Sigmoid colon (tissue), 7 donors: ENCODE measurements around the gene NFE2L1. TPM values are rescaled to one million over a fixed set of nuclear protein-coding genes. Genes with fewer than 3 reads are reported as not detected.

Experiments used
- DNase-seq: peaks from one replicate; pipeline ENCODE4 v3.0.0-alpha.2; 2019
- H3K27ac ChIP-seq, 4 donors: fragments of 200-600 bp; sonication (generic); one replicate each; pipeline ENCODE4 v1.5.1; 2016 to 2019; ENCODE audit warnings: mild to moderate bottlenecking in 1 of 4
- H3K27me3 ChIP-seq, 3 donors: fragments of 200-600 bp; sonication (generic); one replicate each; pipeline ENCODE4 v1.5.1; 2019; ENCODE audit warnings: mild to moderate bottlenecking in 1 of 3
- H3K36me3 ChIP-seq, 4 donors: fragments of 200-600 bp; sonication (generic); one replicate each; pipeline ENCODE4 v1.5.1; 2016 to 2019
- H3K4me1 ChIP-seq, 4 donors: fragments of 200-600 bp; sonication (generic); one replicate each; pipeline ENCODE4 v1.5.1; 2017 to 2019
- H3K4me3 ChIP-seq, 4 donors: fragments of 200-600 bp; sonication (generic); one replicate each; pipeline ENCODE4 v1.5.1; 2017 to 2019; ENCODE audit warnings: mild to moderate bottlenecking in 2 of 4, moderate library complexity in 1 of 4
- H3K9me3 ChIP-seq, 4 donors: fragments of 200-600 bp in 3 of 4; sonication (generic) in 3 of 4; one replicate each; pipeline versions ENCODE4 v1.5.1 to v1.6.1; 2013 to 2019
- EP300 ChIP-seq, 4 donors: sonication (generic); formaldehyde crosslinking; IDR thresholded peaks; one replicate each; pipeline ENCODE4 v1.6.1; 2017; ENCODE audit warnings: antibody characterized with exemption in 4 of 4
- POLR2A ChIP-seq, 2 donors: fragments of 450-650 bp; IDR thresholded peaks; one replicate each; pipeline ENCODE4 v1.6.1; 2016; ENCODE audit warnings: antibody characterized with exemption in 2 of 2, mild to moderate bottlenecking in 2 of 2, moderate library complexity in 2 of 2
- POLR2AphosphoS5 ChIP-seq, 4 donors: sonication (generic); formaldehyde crosslinking; IDR thresholded peaks; one replicate each; pipeline ENCODE4 v1.6.1; 2017; ENCODE audit warnings: antibody characterized with exemption in 4 of 4
- WGBS, 2 donors: extraction: QIAGEN DNeasy Blood & Tissue Kit; methylation state at CpG; one replicate each; pipeline ENCODE4 v1.1.7; 2013; 5-methylcytosine and 5-hydroxymethylcytosine counted together
- intact Hi-C: fragments of 100-400 bp; cut with DNase I; formaldehyde crosslinking; loops from one replicate; pipeline ENCODE4 v1.15.1; 2023
- polyA plus RNA-seq, 3 donors: library from polyadenylated mRNA; stranded (reverse); fragments of 200-250 nt; gene quantifications; one replicate each; pipeline ENCODE4 v1.2.3, GENCODE V29; 2013
- total RNA-seq, 4 donors: library from RNA; depleted of rRNA; stranded (reverse); fragments of >200 nt; gene quantifications; one replicate each; pipeline ENCODE4 v1.1.0, GENCODE V29; 2016
- TF ChIP-seq, protein P1 (sequence below), 4 experiments: fragments of 450-650 bp in 3 of 4; fragments of 200-600 bp in 1 of 4; IDR thresholded peaks; one replicate each; pipeline ENCODE4 v1.5.1; 2016 to 2019; ENCODE audit warnings: antibody characterized with exemption in 4 of 4, mild to moderate bottlenecking in 3 of 4, moderate library complexity in 2 of 4
- donor health status: healthy with polysubstance abuse.
- donor health status: Bipolar disorder and iron deficiency.
- donor health status: healthy.

Gene NFE2L1
- total and polyA plus RNA-seq, 7 donors, result 44.4 to 174 (median 134) TPM

DNA sequence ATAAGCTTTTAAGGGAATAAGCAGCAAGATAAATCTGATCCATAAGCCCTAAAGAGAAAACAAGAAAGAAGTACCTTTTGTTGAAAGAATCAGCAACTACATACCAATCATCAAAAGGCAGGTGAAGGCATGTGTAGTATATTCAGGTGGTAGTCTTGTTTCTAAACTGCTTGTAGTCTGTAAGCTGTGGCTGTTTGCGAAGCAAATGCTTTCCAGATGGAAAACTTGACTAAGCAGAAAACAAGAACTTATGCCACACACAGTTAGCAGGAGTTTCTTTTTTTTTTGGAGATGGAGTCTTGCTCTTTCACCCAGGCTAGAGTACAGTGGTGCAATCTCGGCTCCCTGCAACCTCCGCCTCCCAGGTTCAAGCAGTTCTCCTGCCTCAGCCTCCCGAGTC is 47.5 kb downstream of the NFE2L1 start:
- Histone ChIP-seq H3K4me3 (no peak overlapping the region), H3K36me3 (peaks cover 0 to 13% (median 1%) of the 10 kb centered on the region in 4 donors), H3K27me3 (no peaks in the 10 kb centered on the region), H3K4me1 (peaks cover 0 to 28% (median 9%) of the 10 kb centered on the region in 4 donors), H3K27ac (no peak overlapping the region), H3K9me3 (no peaks in the 10 kb centered on the region)
- WGBS, 2 donors, result 58 to 83% methylated on average over 4 of the region's 4 CpGs
- no peak for DNase-seq
- no peak for TF ChIP-seq POLR2A (IDR thresholded peaks at IDR 0.05)
- TF ChIP-seq, protein P1, sequence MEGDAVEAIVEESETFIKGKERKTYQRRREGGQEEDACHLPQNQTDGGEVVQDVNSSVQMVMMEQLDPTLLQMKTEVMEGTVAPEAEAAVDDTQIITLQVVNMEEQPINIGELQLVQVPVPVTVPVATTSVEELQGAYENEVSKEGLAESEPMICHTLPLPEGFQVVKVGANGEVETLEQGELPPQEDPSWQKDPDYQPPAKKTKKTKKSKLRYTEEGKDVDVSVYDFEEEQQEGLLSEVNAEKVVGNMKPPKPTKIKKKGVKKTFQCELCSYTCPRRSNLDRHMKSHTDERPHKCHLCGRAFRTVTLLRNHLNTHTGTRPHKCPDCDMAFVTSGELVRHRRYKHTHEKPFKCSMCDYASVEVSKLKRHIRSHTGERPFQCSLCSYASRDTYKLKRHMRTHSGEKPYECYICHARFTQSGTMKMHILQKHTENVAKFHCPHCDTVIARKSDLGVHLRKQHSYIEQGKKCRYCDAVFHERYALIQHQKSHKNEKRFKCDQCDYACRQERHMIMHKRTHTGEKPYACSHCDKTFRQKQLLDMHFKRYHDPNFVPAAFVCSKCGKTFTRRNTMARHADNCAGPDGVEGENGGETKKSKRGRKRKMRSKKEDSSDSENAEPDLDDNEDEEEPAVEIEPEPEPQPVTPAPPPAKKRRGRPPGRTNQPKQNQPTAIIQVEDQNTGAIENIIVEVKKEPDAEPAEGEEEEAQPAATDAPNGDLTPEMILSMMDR (IDR thresholded peaks at IDR 0.05), result no peak
- TF ChIP-seq EP300 (IDR thresholded peaks at IDR 0.05), result no peak
- no peak for TF ChIP-seq POLR2AphosphoS5 (IDR thresholded peaks at IDR 0.05)
- intact Hi-C loops, result no loop called here

DNA sequence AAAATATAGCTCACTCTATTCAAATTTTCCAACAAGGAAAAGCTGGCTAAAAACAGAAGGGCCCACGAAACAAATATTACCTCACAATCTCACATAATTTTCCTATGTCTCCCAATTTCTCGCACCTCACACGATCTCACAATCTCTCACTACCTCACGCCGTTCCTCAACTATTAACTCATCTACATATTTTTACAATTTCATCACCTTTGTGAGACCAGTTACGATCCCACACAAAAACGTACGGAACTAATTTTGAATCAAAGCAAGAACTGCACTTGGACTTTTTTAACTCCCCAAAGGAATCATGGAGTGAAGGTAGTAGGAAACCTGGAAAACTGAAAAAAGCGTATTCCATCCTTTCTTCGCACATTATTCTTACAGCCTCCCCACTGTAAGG is 52.0 kb downstream of the NFE2L1 start:
- 41 to 55% methylated on average over 10 of the region's 10 CpGs for WGBS, 2 donors
- Histone ChIP-seq H3K27me3 (no peaks in the 10 kb centered on the region), H3K4me1 (peaks cover 0 to 28% (median 9%) of the 10 kb centered on the region in 4 donors), H3K9me3 (no peaks in the 10 kb centered on the region), H3K36me3 (no peaks in the 10 kb centered on the region), H3K27ac (peak overlapping the region; percentile 94 to 98 (median 95)), H3K4me3 (peak overlapping the region; percentile 81 to 100 (median 94))
- intact Hi-C loops, result loop anchor here (2.0 kb wide), 1 partner anchor 75 kb away; no protein-coding TSS in a partner anchor
- peak; percentile 4 for DNase-seq
- TF ChIP-seq, protein P1 (IDR thresholded peaks at IDR 0.05), result no peak
- no peak for TF ChIP-seq POLR2AphosphoS5 (IDR thresholded peaks at IDR 0.05)
- TF ChIP-seq EP300 (IDR thresholded peaks at IDR 0.05), result no peak
- TF ChIP-seq POLR2A (IDR thresholded peaks at IDR 0.05), result no peak

DNA sequence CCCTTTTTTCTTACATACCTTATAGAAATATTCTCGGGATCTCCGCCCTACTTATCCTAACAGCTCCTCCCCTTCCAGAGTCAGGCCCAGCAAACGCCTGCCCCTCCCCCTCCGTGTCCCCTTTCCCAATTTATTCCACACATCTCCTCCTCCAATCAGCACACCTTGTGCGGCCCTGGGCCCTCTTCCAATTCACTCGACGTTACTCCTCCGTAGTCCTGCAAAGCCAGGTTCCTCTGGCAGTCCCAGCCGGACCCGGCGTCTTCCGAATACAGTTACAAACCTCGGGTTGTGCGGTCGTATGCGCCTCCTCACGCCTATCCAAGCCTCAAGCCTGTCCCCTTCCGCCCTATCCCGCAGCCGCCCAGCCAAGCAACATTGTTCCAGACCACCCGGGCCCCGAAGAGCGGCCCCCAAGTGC is 52.4 kb downstream of the NFE2L1 start:
- Histone ChIP-seq H3K4me1 (peaks cover 0 to 28% (median 9%) of the 10 kb centered on the region in 4 donors), H3K27ac (peak overlapping the region; percentile 94 to 98 (median 95)), H3K4me3 (peak overlapping the region; percentile 81 to 100 (median 94)), H3K9me3 (no peaks in the 10 kb centered on the region), H3K27me3 (no peaks in the 10 kb centered on the region), H3K36me3 (no peaks in the 10 kb centered on the region)
- WGBS, 2 donors, result 1 to 2% methylated on average over 23 of the region's 23 CpGs
- intact Hi-C loops, result loop anchor here (2.0 kb wide), 1 partner anchor 76 kb away; no protein-coding TSS in a partner anchor
- TF ChIP-seq POLR2AphosphoS5 (IDR thresholded peaks at IDR 0.05), result no peak
- TF ChIP-seq EP300 (IDR thresholded peaks at IDR 0.05), result no peak
- no peak for TF ChIP-seq POLR2A (IDR thresholded peaks at IDR 0.05)
- TF ChIP-seq, protein P1 (IDR thresholded peaks at IDR 0.05), result no peak
- peak; percentile 81 for DNase-seq

DNA sequence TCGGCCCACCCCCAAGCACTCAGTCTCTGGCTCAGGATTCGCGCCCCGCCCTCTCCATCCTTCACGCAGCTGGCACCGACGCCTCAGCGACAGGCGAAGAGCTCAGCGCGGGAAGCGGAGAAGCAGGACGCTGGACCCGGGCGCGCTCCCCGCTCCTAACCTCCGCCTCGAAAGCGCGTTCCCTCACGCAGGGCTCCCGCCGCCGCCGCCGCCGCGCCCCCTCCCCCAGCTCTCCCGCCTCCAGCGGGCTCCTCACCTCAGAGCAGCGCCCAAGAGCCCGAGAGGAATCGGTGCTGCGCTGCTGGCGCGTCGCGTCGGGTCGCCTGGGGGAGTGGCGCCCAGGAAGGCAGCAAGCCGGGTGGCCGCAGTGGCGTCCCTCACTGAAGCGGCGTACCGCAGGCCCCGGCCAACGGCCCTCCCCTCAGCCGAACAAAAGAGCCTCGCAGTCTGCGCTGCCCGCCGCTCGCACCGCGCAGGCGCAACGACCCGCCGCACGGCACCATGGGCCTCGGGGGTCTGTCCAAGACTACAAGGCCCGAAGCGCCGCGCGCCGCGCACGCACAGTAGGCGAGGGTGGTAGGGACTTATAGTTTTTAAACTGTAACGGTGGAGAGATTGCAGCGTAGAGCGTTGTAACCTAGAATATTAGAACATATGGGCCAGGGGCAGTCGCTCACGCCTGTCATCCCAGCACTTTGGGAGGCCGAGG is 53.0 kb downstream of the NFE2L1 start, which contains the start of gene CBX1:
TSS of gene CBX1 (minus strand) at position 467 of the 709 bp plus-strand sequence. CDS start 24,474 bp downstream, outside the sequence.
- Histone ChIP-seq H3K9me3 (no peaks in the 10 kb centered on the region), H3K4me3 (peak within 1 kb of the TSS; percentile 81 to 100 (median 94)), H3K27me3 (no peaks in the 10 kb centered on the region), H3K36me3 (no peaks in the 10 kb centered on the region), H3K4me1 (peaks cover 0 to 28% (median 9%) of the 10 kb centered on the region in 4 donors), H3K27ac (peak within 1 kb of the TSS; percentile 94 to 98 (median 95))
- TF ChIP-seq POLR2AphosphoS5 (IDR thresholded peaks at IDR 0.05) (peak; percentile 77 to 92 (median 91)), POLR2A (IDR thresholded peaks at IDR 0.05) (peak; percentile 44 to 61)
- TF ChIP-seq, protein P1 (IDR thresholded peaks at IDR 0.05), result no peak
- WGBS, 2 donors, result 1% methylated on average over 79 of the region's 79 CpGs
- intact Hi-C loops, result loop anchor here (2.0 kb wide), 1 partner anchor 76 kb away; no protein-coding TSS in a partner anchor
- peak; percentile 96 for DNase-seq
